Neural crest cell (in vitro differentiated cells): ENCODE data around the gene MSGN1. TPM values are rescaled to one million over a fixed set of nuclear protein-coding genes. Genes with fewer than 3 reads are reported as not detected.

Experiments used
- DNase-seq: peaks from one replicate; pipeline ENCODE4 v3.0.0; 2021; ENCODE audit warnings: low read depth, mixed read lengths, low spot score
- H3K27ac Mint-ChIP-seq: one replicate; pipeline ENCODE4 v1.8.0; 2021; ENCODE audit warnings: mild to moderate bottlenecking, mixed read lengths; ENCODE audit not compliant: unreplicated experiment
- H3K27me3 Mint-ChIP-seq: 2 replicates; pipeline ENCODE4 v1.8.0; 2021; ENCODE audit warnings: low read depth, mild to moderate bottlenecking, mixed read lengths
- H3K36me3 Mint-ChIP-seq: 2 replicates; pipeline ENCODE4 v1.8.0; 2021; ENCODE audit warnings: low read depth, mild to moderate bottlenecking, mixed read lengths
- H3K4me1 Mint-ChIP-seq: 2 replicates; pipeline ENCODE4 v1.8.0; 2021; ENCODE audit warnings: mixed read lengths
- H3K4me3 Mint-ChIP-seq: one replicate; pipeline ENCODE4 v1.8.0; 2021; ENCODE audit warnings: mild to moderate bottlenecking, mixed read lengths
- H3K9me3 Mint-ChIP-seq: 2 replicates; pipeline ENCODE4 v1.8.0; 2021; ENCODE audit warnings: mixed read lengths
- CTCF ChIP-seq: fragments of 200-600 bp; sonication (generic); conservative IDR thresholded peaks from 2 replicates; pipeline ENCODE4 v1.5.0; 2021; ENCODE audit warnings: antibody characterized with exemption, mild to moderate bottlenecking
- total RNA-seq: library from RNA; stranded (reverse); gene quantifications from 2 replicates; pipeline ENCODE4 v1.2.1, GENCODE V29; 2021

Gene MSGN1
- total RNA-seq, 1 donor from 2014 or later, result not detected

- Mint-ChIP-seq H3K4me1 (no peaks in the 10 kb centered on the region), H3K27ac (no peak overlapping the region), H3K27me3 (peaks cover 33% of the 10 kb centered on the region), H3K9me3 (no peaks in the 10 kb centered on the region), H3K36me3 (no peaks in the 10 kb centered on the region), H3K4me3 (no peak overlapping the region)
- DNase-seq, result peak; percentile 55
- peak; percentile 93 for TF ChIP-seq CTCF
Observed at GRCh38 chr2:17851731-17852585, 35.7 kb downstream of the MSGN1 start.

- H3K27ac Mint-ChIP-seq, result no peak overlapping the region
- no peak for TF ChIP-seq CTCF
- no peak overlapping the region for H3K4me3 Mint-ChIP-seq
- H3K4me1 Mint-ChIP-seq, result no peaks in the 10 kb centered on the region
- peaks cover 52% of the 10 kb centered on the region for H3K27me3 Mint-ChIP-seq
- no peaks in the 10 kb centered on the region for H3K9me3 Mint-ChIP-seq
- no peak for DNase-seq
- no peaks in the 10 kb centered on the region for H3K36me3 Mint-ChIP-seq
Observed at GRCh38 chr2:17853799-17854198, 37.5 kb downstream of the MSGN1 start.

GRCh38 chr2:17857021-17857420 lies 40.8 kb downstream of the MSGN1 start:
- H3K4me1 Mint-ChIP-seq, result no peaks in the 10 kb centered on the region

GRCh38 chr2:17858064-17858463 lies 41.8 kb downstream of the MSGN1 start:
- H3K9me3 Mint-ChIP-seq, result no peaks in the 10 kb centered on the region
- peaks cover 65% of the 10 kb centered on the region for H3K27me3 Mint-ChIP-seq
- H3K4me1 Mint-ChIP-seq, result no peaks in the 10 kb centered on the region
- no peak for DNase-seq
- H3K36me3 Mint-ChIP-seq, result no peaks in the 10 kb centered on the region
- no peak overlapping the region for H3K4me3 Mint-ChIP-seq
- no peak overlapping the region for H3K27ac Mint-ChIP-seq
- TF ChIP-seq CTCF, result no peak

More at GRCh38 chr2:17857021-17857420, 40.8 kb downstream of the MSGN1 start:
- Mint-ChIP-seq H3K9me3 (no peaks in the 10 kb centered on the region), H3K27me3 (peaks cover 65% of the 10 kb centered on the region), H3K4me3 (no peak overlapping the region), H3K27ac (no peak overlapping the region), H3K36me3 (no peaks in the 10 kb centered on the region)
- TF ChIP-seq CTCF, result no peak
- DNase-seq, result no peak

- no peaks in the 10 kb centered on the region for H3K4me1 Mint-ChIP-seq
- H3K9me3 Mint-ChIP-seq, result no peaks in the 10 kb centered on the region
- no peak for TF ChIP-seq CTCF
- no peak for DNase-seq
- H3K27me3 Mint-ChIP-seq, result peaks cover 25% of the 10 kb centered on the region
- no peak overlapping the region for H3K4me3 Mint-ChIP-seq
- H3K27ac Mint-ChIP-seq, result no peak overlapping the region
- no peaks in the 10 kb centered on the region for H3K36me3 Mint-ChIP-seq
Observed at GRCh38 chr2:17863539-17863938, 47.3 kb downstream of the MSGN1 start.
